Activated CD8-positive, alpha-beta memory T cell treated with anti-CD3 and anti-CD28 coated beads for 48 hours (primary cell): Measurements from ENCODE around the gene DGKH.
"Not testable (repeated sequence)": the region's sequence is repeated elsewhere in the genome, so short reads cannot be mapped to it uniquely, and the experiment has no call there.

Experiments
- DNase-seq, 3 experiments: peaks; one replicate each; pipeline ENCODE4 v3.0.0-alpha.2; 2020; ENCODE audit warnings: low read depth in 2 of 3, low spot score in 2 of 3

The DGKH gene

DNA sequence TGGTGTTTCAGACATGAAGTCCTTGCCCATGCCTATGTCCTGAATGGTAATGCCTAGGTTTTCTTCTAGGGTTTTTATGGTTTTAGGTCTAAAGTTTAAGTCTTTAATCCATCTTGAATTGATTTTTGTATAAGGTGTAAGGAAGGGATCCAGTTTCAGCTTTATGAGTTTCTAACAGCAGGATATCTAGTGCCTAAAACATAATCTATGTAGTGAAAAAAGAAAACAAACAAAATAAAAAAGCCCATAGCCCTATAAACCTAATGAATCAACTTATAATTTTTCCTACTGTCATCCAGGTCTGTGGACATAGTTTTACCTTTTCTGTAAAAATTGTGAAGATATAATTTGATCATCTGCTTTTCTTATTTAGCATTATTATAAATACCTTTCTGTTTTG, 115.5 kb downstream of the DGKH start:
- DNase-seq: not testable (repeated sequence)

- DNase-seq: no peak
Measured at GRCh38 chr13:42164557-42165125, 116.2 kb downstream of the DGKH start.

GRCh38 chr13:42168496-42168895, 120.0 kb downstream of the DGKH start:
- DNase-seq: no peak

GRCh38 chr13:42170029-42170428, 121.6 kb downstream of the DGKH start:
- DNase-seq: no peak

GRCh38 chr13:42173789-42174343, 125.4 kb downstream of the DGKH start:
- no peak for DNase-seq

- DNase-seq: no peak
Measured at GRCh38 chr13:42174344-42175162, 126.1 kb downstream of the DGKH start.

- DNase-seq: no peak
Measured at GRCh38 chr13:42176294-42176693, 127.8 kb downstream of the DGKH start.

DNA sequence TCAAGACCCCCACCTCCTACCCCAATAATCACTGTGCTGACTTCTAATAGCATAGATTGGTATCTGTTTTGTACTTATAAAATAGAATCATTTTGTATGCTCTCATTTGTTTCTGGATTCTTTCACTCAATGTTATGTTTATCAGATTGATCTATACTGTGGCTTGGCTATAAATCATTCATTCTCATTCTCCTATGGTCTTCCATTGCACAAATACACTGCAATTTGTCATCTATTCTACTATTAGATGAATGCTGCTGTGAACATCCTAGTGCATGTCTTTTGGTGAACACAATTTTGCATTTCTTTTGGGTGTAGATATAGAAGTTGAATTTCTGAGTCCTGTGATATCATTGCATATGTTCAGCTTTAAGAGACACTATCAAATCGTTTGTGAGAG, 128.7 kb downstream of the DGKH start:
- no peak for DNase-seq

DNA sequence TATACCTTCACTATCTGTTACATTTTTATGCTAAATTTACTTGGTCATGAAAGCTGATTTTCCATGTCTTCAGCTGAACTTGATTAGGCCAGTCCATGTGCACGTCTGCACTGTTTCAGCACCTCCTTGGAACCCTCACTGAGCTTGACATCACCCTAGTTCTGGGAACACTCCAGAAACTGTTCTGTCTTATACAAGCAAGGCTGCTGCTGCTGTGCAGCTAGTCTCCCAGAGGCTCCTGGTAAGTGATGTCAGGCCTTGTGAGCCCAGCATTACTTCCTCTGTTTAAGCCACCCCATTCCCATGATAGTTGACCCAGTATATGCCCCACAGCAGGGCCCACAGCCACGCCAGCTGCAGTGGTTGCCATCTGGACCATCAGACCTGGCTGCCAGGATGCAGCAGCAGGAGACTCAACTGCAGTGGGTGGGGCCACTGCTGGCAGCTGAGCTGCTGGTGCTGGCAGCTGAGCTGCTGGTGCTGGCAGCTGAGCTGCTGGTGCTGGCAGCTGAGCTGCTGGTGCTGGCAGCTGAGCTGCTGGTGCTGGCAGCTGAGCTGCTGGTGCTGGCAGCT, 133.0 kb downstream of the DGKH start:
- DNase-seq: no peak

DNA sequence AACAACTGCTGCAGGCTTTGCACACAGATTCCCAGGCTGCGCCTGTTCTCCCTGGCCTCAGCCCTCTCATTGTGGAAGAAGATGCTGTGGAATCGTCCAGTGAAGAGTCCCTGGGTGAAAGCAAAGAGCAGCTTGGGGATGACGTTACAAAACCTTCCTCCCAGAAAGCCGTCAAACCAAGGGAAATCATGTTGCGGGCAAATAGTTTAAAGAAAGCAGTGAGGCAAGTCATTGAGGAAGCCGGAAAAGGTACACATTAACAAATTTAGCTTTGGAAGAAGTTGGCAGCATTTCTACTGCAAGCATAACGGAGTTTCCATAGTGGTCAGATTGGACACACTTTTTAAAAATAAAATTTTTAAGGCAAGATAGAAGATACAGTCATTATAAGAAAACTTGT, 140.6 kb downstream of the DGKH start:
- no peak for DNase-seq

- no peak for DNase-seq
Measured at GRCh38 chr13:42190529-42190928, 142.1 kb downstream of the DGKH start.

GRCh38 chr13:42211704-42212464, 163.4 kb downstream of the DGKH start:
- no peak for DNase-seq

DNA sequence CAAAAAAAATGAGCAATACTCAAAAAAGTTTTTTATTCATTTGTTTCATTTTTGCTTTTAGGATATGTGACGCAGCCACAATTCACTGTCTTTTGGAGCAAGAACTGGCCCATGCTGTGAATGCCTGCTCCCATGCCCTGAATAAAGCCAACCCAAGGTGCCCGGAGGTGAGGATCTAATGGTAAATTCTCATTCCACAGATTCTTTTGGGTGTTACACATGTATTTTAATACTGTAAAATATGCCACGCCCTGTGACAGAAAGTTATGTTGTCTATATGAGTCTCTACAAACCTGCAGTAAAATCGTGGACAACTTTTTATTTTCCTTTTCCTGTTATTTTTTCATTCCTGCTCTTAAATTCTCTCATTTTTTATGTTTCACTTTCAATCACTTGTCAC, 166.0 kb downstream of the DGKH start:
- DNase-seq: no peak

- DNase-seq: no peak
Measured at GRCh38 chr13:42215578-42216421, 167.4 kb downstream of the DGKH start.

GRCh38 chr13:42216422-42216735, 167.9 kb downstream of the DGKH start:
- DNase-seq: no peak

GRCh38 chr13:42218576-42218975, 170.1 kb downstream of the DGKH start:
- DNase-seq: no peak

GRCh38 chr13:42219051-42219450, 170.6 kb downstream of the DGKH start:
- no peak for DNase-seq

DNA sequence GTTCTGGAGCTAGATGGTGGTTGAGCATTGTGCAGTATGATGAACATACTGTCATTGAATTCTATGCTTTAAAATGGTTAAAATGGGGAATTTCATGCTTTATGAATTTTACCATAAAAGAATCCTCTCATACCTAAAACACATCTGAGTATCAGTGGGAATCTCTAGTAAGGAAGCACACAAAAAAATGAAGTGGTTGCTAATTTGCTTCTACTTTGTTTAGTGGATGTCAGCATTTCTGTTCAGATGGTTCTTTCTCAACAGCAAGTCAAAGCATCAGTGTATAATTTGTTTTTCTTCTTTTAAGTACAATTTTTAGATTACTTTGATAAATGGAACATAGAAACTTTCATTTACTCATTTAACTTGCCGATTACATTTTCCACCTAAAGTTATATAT, 171.4 kb downstream of the DGKH start:
- no peak for DNase-seq

DNA sequence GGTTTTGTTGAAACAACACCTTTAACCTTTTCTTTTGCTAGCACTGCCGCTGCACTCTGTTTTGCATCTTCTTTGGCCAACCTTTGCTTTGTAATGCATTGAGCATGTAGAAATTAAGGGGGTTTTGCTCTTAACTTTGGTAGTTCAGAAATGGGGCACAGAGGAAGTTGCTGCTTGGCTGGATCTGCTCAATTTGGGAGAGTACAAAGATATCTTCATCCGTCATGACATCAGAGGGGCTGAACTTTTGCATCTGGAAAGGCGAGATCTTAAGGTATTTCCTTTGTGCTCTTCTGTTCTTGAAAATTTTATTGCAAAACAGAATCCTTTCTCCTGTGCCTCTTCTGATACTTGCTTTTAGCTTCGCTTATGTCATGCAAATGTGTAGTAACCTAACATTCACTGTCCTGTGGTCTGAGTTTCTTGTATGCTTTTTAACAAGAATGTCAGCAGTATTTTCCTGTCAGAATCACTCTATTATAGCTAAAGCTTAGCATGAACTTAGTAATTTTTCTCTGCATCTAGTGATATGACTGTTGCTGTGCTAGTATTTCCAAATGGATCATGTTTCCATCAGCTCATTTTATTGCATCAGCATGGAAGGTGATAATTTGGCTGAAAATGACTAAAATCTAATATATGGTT, 172.8 kb downstream of the DGKH start:
- DNase-seq: no peak

DNA sequence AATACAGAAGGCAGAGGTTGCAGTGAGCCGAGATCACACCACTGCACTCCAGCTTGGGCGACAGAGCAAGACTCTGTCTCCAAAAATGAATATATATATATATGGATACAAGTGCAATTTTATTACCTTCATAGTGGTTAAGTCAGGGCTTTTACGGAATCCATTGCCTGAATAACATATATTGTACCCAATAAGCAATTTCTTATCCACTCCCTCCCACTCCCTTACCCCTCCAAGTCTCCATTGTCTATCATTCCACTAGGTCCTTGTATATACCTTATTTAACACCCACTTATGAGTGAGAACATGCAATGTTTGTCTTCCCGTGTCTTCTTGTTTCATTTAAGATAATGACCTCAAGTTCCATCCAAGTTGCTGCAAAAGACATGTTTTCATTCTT, 175.2 kb downstream of the DGKH start:
- DNase-seq: no peak
